ENCODE measurements around the gene OR4E1.
"Not testable (repeated sequence)": the region's sequence is repeated elsewhere in the genome, so short reads cannot be mapped to it uniquely, and the experiment has no call there.

Gene OR4E1, protein sequence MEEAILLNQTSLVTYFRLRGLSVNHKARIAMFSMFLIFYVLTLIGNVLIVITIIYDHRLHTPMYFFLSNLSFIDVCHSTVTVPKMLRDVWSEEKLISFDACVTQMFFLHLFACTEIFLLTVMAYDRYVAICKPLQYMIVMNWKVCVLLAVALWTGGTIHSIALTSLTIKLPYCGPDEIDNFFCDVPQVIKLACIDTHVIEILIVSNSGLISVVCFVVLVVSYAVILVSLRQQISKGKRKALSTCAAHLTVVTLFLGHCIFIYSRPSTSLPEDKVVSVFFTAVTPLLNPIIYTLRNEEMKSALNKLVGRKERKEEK

DNA sequence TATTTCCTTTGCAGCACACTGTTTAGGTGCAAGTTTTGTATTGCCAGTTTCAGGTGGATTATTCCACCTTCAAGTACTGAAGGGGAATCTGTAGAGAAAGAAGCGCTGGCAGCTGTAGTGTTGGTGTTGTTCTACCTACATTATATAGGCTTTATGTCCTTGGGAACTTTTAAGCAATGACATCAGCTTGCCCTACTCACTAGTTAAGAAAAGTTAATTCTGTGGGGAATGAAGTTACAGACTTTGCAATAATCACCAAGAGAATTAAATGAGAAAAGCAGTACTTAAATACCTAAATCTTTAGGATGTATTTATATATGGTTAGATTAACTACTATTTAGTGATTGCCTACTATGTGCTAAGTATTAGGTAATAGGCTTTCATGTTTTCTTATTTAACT is at the start of gene OR4E1:
Gene OR4E1, minus strand, starts transcription at position 101 of the 400 bp plus-strand sequence. CDS start 2,883 bp downstream, outside the sequence.
- DNase-seq (ENCODE audit: low spot score), result no peak

DNA sequence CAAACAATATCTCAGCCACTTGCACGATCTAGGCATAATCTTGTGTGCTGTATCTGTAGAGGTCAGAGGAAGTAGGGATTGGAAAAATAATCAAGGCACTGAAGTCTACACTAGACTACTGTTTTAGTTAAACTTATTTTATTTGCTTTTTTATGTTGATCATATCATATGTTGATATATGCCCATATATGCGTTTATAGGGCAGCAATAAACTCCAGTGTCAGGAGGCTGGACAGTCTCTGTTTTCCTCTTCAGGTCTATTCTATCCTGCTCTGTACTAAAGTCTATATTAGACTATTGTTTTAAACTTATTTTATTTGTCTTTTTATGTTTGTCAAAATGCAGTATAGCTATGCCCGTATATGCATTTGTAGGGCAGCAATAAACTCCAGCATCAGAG is 47.9 kb upstream of the OR4E1 start:
- DNase-seq (ENCODE audit: low spot score), result no peak

DNA sequence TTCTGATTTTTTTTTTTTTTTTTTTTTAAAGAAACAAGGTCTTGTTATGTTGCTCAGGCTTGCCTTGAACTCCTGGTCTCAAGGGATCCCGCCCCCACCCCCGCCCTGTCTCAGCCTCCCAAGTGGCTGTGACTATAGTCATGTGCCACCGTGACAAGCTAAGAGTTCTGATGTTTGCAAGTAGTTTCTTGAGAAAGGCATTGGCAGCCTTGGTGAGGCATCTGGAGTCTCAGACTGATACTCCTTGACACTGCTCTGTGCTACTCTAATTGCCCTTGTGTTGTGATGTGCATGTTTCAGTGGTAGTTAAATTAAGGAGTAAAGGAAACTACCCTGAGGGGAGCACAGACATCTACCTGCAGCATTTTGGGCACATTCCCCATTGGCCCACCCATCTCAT is 46.2 kb upstream of the OR4E1 start:
- no peak for DNase-seq (ENCODE audit: low spot score)

DNA sequence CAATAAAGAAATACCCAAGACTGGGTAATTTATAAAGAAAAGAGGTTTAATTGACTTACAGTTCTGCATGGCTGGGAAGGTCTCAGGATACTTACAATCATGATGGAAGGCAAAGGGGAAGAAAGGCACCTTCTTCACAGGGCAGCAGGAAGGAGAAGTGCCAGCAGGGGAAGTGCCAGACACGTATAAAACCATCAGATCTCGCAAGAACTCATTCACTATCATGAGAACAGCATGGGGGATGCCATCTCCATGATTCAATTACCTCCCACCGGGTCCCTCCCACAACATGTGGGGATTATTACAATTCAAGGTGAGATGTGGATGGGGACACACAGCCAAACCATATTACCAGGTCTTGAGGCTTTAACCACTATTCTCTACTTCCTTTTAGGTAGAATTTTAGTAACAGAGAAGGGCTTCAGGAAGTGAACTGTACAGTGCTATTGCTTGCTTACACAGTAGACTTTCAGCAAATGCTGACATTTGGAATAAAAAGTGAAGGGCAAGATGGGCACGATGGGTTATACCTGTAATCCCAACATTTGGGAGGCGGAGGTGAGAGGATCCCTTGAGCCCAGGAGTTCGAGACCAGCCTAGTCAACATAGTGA is 40.8 kb upstream of the OR4E1 start:
- no peak for DNase-seq (ENCODE audit: low spot score)

DNA sequence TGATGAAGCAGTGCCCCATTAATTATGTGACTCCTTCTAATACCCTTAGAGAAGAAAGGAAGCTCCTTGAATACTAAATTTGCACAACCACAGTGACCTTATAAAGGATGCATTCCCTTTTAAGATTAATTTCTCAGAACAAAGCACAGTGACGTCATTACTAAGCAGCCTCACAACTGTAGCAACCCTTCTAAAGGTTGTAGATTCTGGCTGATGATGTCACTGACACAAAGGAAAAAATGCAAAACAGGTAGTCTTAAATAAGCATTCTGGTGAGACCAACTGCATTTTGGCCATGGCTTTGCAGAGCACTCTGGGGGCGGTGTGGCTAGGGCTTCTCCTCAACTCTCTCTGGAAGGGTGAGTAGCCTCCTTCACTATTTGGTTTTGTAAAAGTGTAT is 38.4 kb upstream of the OR4E1 start:
- no peak for DNase-seq (ENCODE audit: low spot score)

DNA sequence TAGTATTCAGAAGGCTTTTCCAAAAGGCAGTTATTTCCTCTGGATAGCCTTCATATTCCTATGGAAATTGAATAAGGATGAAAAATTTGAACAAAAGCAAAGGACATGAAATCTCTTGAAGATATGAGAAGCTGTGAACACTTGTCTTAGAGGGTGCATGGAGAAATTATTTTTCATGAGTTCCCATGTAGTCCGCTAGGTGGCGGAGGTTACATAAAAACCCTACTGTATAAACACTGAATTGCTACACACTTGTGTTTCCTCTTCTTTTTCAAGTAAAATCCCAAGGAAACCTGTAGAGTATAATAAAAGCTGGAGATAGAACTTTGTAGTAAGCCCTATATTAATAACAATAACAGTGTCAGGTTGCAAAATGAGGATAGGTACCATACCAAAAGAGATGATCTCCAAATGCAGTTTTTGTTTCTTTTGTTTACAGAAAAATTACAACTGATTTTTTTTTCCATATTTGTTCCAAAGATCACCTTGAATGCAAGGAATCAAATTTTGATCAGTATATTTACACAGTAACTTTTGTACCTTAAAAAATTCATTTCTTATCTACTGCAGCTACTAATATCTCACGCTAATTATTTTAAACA is 37.8 kb upstream of the OR4E1 start:
- DNase-seq (ENCODE audit: low spot score), result peak; percentile 62

DNA sequence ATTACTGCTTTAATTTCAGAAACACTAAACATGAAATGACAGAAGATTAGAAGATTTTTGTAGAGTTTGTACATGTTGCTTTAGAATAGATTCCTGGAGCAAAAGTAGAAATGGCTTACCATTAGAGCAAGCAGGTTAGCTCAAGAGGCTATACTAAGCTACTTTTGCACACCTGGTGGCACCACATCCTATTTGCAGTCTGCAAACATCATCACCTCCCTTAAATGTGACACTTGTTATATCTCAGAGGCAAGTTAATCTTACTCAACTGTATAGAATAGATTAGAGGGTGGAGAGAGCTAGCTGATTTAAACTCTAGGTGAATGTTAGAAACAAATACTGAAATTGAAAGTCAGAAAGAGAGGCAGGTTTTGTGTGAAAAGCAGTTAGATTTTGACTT is 30.7 kb upstream of the OR4E1 start:
- DNase-seq (ENCODE audit: low spot score), result no peak

DNA sequence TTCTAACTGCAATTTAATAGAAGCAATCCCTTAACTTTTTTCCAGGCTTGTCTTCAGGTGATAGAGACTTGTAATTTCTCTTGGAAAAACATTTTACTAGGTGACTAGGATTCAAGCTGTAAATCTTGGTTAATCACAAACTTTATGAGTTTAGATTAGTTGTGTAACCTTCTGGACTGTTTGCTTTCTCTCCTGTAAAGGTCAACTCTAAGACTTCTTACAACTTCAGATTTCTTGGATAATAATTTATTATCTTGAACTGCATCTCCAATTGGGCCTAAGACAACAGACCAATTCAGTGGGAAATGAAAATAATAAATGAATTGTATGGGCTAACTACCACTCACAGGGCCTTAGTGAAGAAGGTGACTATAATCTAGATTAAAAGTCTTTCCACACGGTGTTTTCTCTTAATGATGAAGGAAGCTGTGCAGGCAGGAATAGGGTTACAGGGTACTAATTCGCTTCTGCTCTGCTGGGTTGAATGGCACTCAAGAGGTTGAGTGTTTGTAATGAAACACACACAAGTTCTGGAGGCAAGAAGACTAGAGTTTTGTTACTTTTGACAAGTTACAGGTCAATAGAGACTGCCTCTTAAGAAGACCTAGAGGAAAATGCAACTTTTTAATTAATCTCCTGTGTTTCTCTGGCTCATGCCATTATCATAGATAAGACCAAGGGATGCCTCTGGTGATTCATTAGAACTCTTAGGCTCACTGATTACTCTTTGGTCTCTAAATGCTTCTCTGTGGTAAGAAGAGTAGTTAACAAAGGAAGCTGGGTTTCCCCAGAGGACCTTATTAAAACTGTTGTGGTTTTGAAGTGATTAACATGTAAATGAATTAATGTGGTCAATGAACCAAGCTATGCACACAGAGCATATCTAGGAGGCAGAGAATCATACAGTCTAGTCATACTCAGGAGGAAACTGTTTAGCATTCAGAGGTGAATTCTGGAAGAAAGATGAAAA is 30.0 kb upstream of the OR4E1 start:
- no peak for DNase-seq (ENCODE audit: low spot score)

DNA sequence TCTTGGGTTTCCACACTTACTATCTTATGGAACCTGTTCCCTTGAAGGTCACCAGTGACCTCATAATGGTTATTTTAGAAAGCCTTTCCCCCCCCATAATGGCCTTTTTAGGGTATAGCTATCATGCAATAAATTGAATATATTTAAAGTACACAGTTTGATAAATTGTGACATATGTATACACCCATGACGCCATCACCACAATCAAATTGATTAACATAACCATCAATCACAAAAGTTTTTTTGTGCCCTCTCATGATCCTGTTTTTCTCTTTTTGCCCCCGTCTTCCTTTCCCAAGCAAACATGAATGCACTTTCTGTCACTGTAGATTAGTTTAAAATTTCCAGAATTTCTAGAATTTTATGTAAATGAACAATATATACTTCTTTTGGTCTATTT is 28.7 kb upstream of the OR4E1 start:
- no peak for DNase-seq (ENCODE audit: low spot score)

DNA sequence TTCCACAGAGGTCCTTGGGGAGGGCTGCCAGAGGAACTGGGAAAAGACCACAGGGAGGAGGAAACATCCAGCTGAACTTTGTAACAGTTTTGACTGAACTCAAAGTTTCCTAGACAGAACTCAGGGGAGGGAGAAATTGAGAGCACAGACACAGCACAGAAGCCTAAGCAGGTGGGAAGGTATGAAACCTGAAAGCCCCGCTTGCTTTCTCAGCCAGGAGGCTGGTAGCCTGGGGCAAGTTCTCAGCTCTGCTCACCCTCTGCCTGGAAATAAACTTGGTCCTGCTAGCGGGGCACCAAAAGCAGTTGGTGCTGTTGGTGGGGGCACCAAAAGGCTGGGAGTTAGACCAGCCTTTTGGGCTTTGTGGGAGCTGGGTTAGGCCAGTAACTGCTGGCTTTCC is 25.9 kb upstream of the OR4E1 start:
- DNase-seq (ENCODE audit: low spot score), result no peak

DNA sequence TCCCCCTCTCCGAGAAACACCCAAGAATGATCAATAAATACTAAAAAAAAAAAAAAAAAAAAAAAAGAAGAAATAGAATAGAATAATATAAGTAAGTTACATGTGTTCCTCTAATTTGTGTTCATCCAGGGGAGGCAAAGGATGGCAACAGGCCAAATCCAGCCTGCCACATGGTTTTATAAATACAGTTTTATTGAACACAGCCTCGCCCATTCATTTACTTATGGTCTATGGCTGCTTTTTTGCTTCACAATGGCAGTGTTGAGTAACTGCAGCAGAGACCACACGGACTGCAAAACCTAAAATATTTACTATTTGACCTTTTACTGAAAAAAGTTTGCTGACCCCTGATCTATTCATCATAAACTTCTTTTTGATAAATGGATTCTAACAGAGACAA is 24.9 kb upstream of the OR4E1 start:
- not testable (repeated sequence) for DNase-seq (ENCODE audit: low spot score)

DNA sequence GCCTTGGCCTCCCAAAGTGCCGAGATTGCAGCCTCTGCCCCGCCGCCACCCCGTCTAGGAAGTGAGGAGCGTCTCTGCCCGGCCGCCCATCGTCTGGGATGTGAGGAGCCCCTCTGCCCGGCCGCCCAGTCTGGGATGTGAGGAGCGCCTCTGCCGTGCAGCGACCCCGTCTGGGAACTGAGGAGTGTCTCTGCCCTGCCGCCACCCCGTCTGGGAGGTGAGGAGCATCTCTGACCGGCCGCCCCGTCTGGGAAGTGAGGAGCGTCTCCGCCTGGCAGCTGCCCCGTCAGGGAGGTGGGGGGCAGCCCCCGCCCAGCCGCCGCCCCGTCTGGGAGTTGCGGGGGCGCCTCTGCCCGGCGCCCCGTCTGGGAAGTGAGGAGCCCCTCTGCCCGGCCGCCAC is 24.0 kb upstream of the OR4E1 start:
- DNase-seq (ENCODE audit: low spot score), result not testable (repeated sequence)

DNA sequence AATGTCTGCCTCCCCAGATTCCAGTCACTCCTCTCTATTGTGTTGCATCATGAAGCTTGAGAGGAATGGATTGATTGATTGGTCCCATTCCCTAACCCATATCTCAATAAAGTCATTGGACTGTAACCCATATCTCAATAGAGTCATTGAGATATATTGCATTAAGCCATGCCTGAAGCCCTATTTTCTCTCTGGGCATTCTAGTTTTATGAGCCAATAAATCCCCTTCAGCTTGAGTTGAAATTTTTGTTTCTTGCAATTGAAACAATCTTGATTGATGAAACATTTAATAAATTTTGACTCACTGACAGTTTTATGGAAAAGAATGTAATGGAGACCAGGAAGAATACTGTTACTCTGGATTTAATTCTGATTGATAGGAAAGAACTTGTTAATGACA is 20.8 kb upstream of the OR4E1 start:
- no peak for DNase-seq (ENCODE audit: low spot score)

DNA sequence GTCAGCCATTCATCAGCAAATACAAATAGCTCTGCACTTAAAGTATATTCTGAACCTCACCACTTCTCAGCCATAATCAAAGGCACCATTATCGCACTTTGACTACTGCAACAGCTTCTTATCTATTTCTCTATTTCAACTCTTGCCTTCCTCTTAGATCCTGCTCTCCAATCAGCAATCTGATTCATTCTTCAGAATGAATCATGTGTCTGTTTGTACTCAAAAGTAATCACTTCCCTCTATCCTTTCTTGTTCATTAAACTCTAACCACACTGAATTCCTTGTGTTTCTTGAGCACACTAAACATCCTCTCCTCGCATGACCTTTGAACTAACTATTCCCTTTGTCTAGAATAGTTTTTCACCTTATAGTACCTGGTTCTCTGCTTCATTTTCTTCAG is 12.8 kb upstream of the OR4E1 start:
- no peak for DNase-seq (ENCODE audit: low spot score)

DNA sequence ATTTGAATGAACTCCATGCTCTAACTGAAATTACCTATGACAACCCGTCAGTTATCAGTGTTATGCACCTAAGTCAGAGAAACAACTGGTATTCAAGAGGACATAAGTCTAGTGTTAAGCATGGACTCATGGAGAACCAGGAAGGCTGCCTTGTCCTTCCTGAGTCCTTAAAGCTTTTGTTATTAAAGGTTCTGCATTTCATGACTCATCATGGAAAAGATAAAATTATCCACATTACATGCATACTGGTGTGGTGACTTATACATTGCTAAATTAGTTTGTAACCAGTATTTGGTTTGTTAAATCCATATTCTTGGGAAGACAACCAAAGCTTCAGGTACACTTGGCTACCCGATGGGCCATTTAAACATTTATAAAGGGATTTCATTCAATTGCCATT is 6.5 kb upstream of the OR4E1 start:
- DNase-seq (ENCODE audit: low spot score), result no peak

DNA sequence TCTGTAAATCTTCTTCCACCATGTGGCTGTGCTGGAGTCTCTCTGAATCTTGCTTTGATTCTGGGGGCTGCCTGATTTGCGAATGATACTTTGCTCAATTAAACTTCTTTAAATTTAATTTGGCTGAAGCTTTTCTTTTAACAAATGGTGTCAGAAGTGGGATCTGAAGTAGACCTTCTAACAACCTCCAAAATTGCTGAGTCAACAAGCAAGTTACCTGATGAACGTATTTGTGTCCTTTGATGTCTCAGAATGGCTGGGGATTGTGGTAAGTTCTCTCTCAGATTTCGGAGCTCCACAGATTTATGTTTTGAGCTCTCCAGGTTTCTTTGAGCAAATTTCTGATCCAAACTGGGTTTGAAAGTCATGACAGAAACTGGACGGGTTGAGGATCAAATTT is 1.9 kb upstream of the OR4E1 start:
- DNase-seq (ENCODE audit: low spot score), result no peak

DNA sequence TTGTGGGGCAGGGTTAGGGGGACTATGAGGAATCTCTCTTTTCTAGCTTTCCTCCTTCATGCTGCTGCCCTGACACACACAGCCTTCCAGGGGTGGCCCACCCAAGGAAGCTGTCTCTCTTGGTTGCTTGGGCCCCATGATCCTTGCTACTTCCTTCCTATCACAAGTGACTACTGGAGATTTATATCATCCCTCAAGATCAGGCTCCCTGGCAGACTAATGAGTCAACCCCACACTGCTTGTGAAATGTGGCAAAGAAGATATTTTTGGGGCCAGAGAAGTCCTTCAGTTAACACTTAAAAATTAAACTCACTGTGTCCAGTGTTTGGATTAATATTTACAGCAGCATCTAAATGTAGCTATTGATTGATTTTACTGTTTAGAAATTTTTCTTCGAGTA is 1.5 kb downstream of the OR4E1 start:
- DNase-seq (ENCODE audit: low spot score), result no peak

DNA sequence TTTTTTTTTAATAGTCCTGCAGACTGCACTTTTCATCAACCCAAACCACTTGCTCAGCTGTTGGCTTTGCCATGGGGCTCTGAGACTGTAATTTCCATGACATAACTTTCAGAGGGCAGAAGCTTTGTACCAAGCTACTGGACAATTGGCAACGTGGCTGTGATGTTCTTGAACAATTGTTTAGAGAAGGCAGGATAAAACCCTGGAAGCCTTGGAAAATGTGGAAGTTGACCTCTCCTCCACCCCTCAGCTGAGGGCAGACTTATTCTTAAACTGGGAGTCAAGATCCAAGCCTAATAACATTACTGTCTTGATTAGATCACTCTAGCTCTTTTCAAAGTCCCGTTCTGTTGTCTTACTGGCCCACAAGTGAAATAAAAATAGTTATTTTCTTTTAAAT is 2.2 kb downstream of the OR4E1 start:
- DNase-seq (ENCODE audit: low spot score), result no peak

DNA sequence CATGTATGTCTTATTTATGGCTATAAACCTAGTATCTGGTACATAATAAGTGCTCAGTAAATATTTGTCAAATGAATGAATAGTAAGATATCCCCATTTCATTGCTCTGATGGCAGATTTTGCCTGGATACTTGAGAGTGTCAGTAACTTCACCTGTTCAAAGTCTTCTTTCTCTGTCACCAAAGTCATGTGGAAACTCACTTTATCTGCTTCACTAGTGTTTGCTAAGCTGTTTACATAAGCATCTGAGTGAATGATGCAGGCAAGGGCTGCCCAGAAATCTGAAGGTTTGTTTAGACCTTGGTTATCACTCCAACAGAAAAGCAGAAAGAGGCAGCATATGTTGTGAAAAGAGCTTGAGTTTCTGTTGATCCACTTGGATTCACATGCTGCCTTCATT is 4.3 kb downstream of the OR4E1 start:
- no peak for DNase-seq (ENCODE audit: low spot score)

DNA sequence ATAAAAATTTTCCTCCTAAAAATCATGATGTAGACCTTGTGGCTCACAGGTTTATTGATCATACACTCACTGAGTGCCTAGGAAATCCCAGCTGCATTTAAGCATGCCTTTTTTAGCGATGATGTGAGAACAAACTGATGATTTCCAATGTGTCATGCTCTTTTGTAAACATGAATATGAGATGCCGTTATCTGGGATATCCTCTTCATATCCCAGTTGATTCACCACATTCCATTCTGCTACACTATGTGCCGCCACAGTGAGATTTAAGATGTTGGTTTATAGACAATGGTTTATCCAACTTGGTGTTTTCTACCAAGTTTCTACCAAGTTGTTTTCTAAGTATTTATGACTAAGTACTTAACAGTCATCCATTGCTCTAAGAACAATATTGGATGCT is 5.2 kb downstream of the OR4E1 start:
- DNase-seq (ENCODE audit: low spot score), result no peak

DNA sequence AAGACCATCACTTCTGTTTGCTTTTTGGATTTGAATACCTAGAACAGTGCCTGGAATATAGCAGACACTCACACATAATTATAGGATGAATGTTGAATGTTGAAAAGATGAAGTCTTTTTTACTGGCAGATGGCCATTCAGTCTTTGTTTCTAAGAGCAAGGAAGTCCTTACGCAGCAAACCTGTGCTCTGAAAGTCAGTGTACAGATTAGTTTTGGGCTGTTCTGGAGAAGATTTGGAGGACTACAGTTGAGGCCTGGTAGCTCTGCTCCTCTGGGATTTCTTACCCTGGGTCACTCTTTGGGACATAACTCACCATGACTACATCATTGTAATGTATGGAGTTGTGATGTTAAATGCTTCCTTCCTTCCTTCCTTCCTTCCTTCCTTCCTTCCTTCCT is 16.6 kb downstream of the OR4E1 start:
- DNase-seq (ENCODE audit: low spot score), result no peak

DNA sequence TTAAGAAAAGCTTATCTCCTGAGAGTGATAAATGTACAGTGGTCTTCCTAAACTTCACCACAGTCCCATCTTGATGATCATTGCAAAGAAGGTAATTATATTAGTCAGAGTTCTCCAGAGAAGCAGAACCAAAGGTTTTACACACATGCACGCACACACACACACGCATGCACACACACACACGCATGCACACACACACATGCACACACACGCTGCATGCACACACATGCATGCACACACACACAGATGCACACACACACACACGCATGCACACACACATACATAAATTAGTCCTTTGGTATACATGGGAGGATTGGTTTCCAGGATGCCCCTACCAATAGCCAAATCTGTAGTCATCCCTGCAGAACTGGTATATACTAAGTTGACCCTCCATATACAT is 19.4 kb downstream of the OR4E1 start:
- no peak for DNase-seq (ENCODE audit: low spot score)
